SK-N-SH (cell line): ENCODE results near the gene BCAP31. TPM values are rescaled to one million over a fixed set of nuclear protein-coding genes. Genes with fewer than 3 reads are reported as not detected.
A peak's percentile ranks its signal among the peaks of the same experiment; 100 is the strongest.

ENCODE experiments used
- CTCF ChIA-PET: fragments of 300-600, 350-600 bp; formaldehyde crosslinking; extraction: SDS; loops from one replicate; lab custom pipeline; 2021; lab: Yijun Ruan, JAX
- POLR2A ChIA-PET: fragments of 350-600 bp; sonication (Branson Sonifier 250); formaldehyde crosslinking; extraction: SDS; loops from one replicate; lab custom pipeline; 2020; ENCODE audit warnings: antibody characterized with exemption, inconsistent platforms; lab: Yijun Ruan, JAX
- DNase-seq: peaks from one replicate; pipeline ENCODE4 v3.0.0; 2012
- H2AFZ ChIP-seq: fragments of 200-600 bp; sonication (generic); 2 replicates; pipeline ENCODE4 v1.8.1; 2016; ENCODE audit warnings: antibody characterized with exemption, mild to moderate bottlenecking, low read depth
- H3F3A ChIP-seq: fragments of 200-600 bp; sonication (generic); replicated peaks from 2 replicates; pipeline ENCODE3; 2016; ENCODE audit warnings: antibody characterized with exemption, mild to moderate bottlenecking; ENCODE audit not compliant: insufficient read depth
- H3K27ac ChIP-seq, 2 experiments: fragments of 200-500 bp in 1 of 2; fragments of 200-600 bp in 1 of 2; sonication (Bioruptor generic) in 1 of 2; sonication (generic), shearing (Covaris generic) in 1 of 2; 2 replicates each; pipeline versions ENCODE4 v1.5.1 to v1.6.1; 2014 to 2016; ENCODE audit warnings: low read depth in 2 of 2, inconsistent platforms in 1 of 2, low read length in 1 of 2, mild to moderate bottlenecking in 1 of 2, mixed read lengths in 1 of 2
- H3K27me3 ChIP-seq: fragments of 200-600 bp; sonication (generic), shearing (Covaris generic); 2 replicates; pipeline ENCODE4 v1.6.1; 2016; ENCODE audit warnings: mixed run types; ENCODE audit not compliant: insufficient read depth
- H3K36me3 ChIP-seq, 2 experiments: fragments of 200-500 bp in 1 of 2; fragments of 200-600 bp in 1 of 2; sonication (Bioruptor generic) in 1 of 2; sonication (generic) in 1 of 2; replicated peaks in 1 of 2; 2 replicates each; pipeline versions ENCODE3 to v1.5.1; 2014 to 2016; ENCODE audit warnings: low read length in 1 of 2, mild to moderate bottlenecking in 1 of 2; ENCODE audit not compliant: insufficient read depth in 2 of 2, control insufficient read depth in 1 of 2
- H3K4me1 ChIP-seq, 2 experiments: fragments of 200-500 bp in 1 of 2; fragments of 200-600 bp in 1 of 2; sonication (Bioruptor generic) in 1 of 2; sonication (generic), shearing (Covaris generic) in 1 of 2; 2 replicates each; pipeline versions ENCODE4 v1.5.1 to v1.6.1; 2014 to 2016; ENCODE audit warnings: low read depth in 1 of 2, low read length in 1 of 2, mixed run types in 1 of 2; ENCODE audit not compliant: insufficient read depth in 2 of 2, control insufficient read depth in 1 of 2
- H3K4me2 ChIP-seq: fragments of 200-600 bp; sonication (generic), shearing (Covaris generic); 2 replicates; pipeline ENCODE4 v1.6.1; 2017; ENCODE audit warnings: mixed run types
- H3K4me3 ChIP-seq, 2 experiments: fragments of 200-500 bp in 1 of 2; fragments of 200-600 bp in 1 of 2; sonication (Bioruptor generic) in 1 of 2; sonication (generic), shearing (Covaris generic) in 1 of 2; 2 replicates each; pipeline versions ENCODE4 v1.5.1 to v1.8.1; 2014 to 2016; ENCODE audit warnings: low read depth in 2 of 2, inconsistent platforms in 1 of 2, low read length in 1 of 2, mild to moderate bottlenecking in 1 of 2, mixed read lengths in 1 of 2, moderate library complexity in 1 of 2
- H3K79me2 ChIP-seq: fragments of 200-600 bp; sonication (generic); 2 replicates; pipeline ENCODE4 v1.8.1; 2017; ENCODE audit warnings: mild to moderate bottlenecking; ENCODE audit not compliant: insufficient read depth
- H3K9ac ChIP-seq: fragments of 200-600 bp; sonication (generic); 2 replicates; pipeline ENCODE4 v1.6.1; 2017; ENCODE audit warnings: mixed run types
- H3K9me2 ChIP-seq: fragments of 200-600 bp; sonication (generic); 2 replicates; pipeline ENCODE4 v1.6.1; 2017; ENCODE audit warnings: mixed run types
- H3K9me3 ChIP-seq: fragments of 200-600 bp; sonication (generic); 2 replicates; pipeline ENCODE4 v1.6.1; 2017; ENCODE audit warnings: mixed run types, mild to moderate bottlenecking, moderate library complexity
- H4K20me1 ChIP-seq: fragments of 200-600 bp; sonication (generic); 2 replicates; pipeline ENCODE4 v1.6.1; 2017; ENCODE audit warnings: mild to moderate bottlenecking, mixed run types; ENCODE audit not compliant: insufficient read depth
- EZH2phosphoT487 ChIP-seq: fragments of 200-600 bp; sonication (generic); IDR thresholded peaks from 2 replicates; pipeline ENCODE4 v1.6.1; 2017; ENCODE audit warnings: low read depth, mixed run types, mild to moderate bottlenecking, antibody characterized with exemption, moderate library complexity, borderline replicate concordance
- FOSL2 ChIP-seq: IDR thresholded peaks from 2 replicates; pipeline ENCODE4 v1.4.0; 2012; ENCODE audit warnings: low read depth, mild to moderate bottlenecking, moderate library complexity, borderline replicate concordance
- FOXM1 ChIP-seq: IDR thresholded peaks from 2 replicates; pipeline ENCODE4 v1.4.0; 2012; ENCODE audit warnings: low read depth, mild to moderate bottlenecking
- GABPA ChIP-seq: IDR thresholded peaks from 2 replicates; pipeline ENCODE4 v1.4.0; 2012; ENCODE audit warnings: low read depth, mild to moderate bottlenecking
- GATA2 ChIP-seq: sonication (generic); formaldehyde crosslinking; IDR thresholded peaks from 2 replicates; pipeline ENCODE4 v1.5.0; 2020; ENCODE audit warnings: mild to moderate bottlenecking, missing genetic modification reagents
- NFIC ChIP-seq: IDR thresholded peaks from 2 replicates; pipeline ENCODE4 v1.4.0; 2012; ENCODE audit warnings: borderline replicate concordance
- NRF1 ChIP-seq: IDR thresholded peaks from 2 replicates; pipeline ENCODE4 v1.6.1; 2012; ENCODE audit warnings: low read depth, mild to moderate bottlenecking, low read length
- POLR2AphosphoS5 ChIP-seq: IDR thresholded peaks from 2 replicates; pipeline ENCODE4 v1.6.1; 2012; ENCODE audit warnings: low read depth, low read length
- REST ChIP-seq: IDR thresholded peaks from 2 replicates; pipeline ENCODE4 v1.6.1; 2012; ENCODE audit warnings: mild to moderate bottlenecking, low read depth, low read length, moderate library complexity
- SMC3 ChIP-seq: IDR thresholded peaks from 2 replicates; pipeline ENCODE4 v1.6.1; 2012; ENCODE audit warnings: low read depth, low read length, improper control_type of control experiment
- TAF1 ChIP-seq: IDR thresholded peaks from 2 replicates; pipeline ENCODE4 v1.6.1; 2012; ENCODE audit warnings: low read depth, mild to moderate bottlenecking, low read length, moderate library complexity, borderline replicate concordance
- WGBS: methylation state at CpG from one replicate; pipeline ENCODE4 v1.1.6; 2017; ENCODE audit warnings: low lambda C conversion rate; 5-methylcytosine and 5-hydroxymethylcytosine counted together
- polyA plus RNA-seq, 3 experiments: library from polyadenylated mRNA; depleted of rRNA; stranded (reverse); fragments of >200 nt; gene quantifications; 2 replicates each; pipeline ENCODE4 v1.2.3, GENCODE V29; 2012

BCAP31 gene
- polyA plus RNA-seq, 1 of the 3 experiments (the other 2 are of a cell fraction), result 173 TPM

DNA sequence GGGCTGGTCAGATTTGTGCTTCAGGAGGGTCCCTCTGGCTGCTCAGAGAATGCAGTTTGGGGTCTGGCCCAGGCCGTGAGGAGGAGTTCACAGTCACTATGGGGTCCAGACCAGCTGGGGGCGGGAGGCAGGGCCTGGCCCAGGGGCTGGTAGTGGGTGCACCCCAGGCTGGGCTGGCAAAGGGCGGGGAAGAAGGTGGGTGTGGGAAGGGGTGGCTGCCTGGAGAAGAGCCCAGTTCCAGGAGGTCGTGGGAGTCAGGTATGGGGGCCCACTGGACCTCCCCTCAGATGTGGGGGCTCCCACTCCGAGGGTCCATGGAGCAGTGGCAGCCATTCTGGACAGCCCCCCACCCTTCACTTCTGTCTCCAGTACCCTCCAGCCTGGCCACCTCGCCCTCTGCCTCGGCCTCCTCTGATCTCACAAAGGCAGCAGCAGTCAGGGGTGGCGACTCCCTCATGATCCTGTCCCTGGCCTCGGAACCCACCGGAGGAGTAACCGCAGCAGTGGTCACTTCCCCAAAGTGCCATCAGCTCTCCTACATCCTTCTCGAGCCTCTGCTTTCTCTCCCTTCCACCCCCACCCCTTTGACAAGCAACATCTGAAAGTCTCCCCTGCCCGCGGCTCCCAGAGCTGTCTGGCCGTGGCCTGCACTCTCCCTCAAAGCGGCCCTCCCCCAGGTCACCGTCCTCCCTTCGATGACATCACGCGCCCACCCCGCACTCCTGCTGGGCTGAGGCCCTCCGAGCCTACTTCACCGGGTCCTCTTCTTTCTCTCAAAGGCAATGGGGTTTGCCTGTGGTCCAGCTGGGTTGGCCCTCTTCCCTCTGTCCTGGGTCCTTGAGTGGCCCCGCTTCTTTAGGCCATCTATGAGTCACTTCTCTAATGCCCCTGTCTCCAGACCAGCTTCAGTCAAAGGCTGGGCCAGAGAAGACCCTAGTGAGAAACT, 38.2 kb downstream of the BCAP31 start (continued):
- no peak for TF ChIP-seq SMC3
- no peak for TF ChIP-seq FOSL2
- no peak for TF ChIP-seq TAF1

DNA sequence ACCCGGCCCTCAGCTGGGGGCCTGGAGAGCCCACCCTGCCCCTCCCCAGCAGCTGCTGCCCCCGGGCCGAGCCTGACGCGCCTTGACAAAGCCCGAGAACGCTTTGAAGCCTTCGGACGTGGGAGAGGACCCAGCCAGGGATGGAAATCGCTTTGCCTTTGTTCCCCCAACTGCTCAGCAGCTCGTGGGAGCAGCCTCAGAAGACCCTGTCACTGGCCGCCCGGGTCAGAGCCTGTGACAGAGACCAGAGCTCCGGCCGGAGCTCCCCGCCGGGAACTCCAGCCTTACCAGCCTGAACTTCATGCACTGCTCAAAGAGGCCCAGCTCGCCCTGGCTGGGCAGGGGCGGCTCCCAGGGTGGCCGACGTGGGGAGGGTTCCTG, 39.0 kb downstream of the BCAP31 start:
- no peaks in the 10 kb centered on the region for H3K9me3 ChIP-seq
- ChIA-PET POLR2A (interaction anchor here (0.7 to 1.6 kb wide), 2 partner anchors 24 to 131 kb away, joined by 3 to 4 read pairs; no protein-coding TSS in a partner anchor), CTCF (interaction anchor here (1.0 to 4.5 kb wide), 6 partner anchors 17 to 146 kb away, joined by 3 to 33 read pairs (median 8); no protein-coding TSS in a partner anchor)
- peaks cover 7% of the 10 kb centered on the region; the same call in 1 of the 2 replicates for H4K20me1 ChIP-seq
- TF ChIP-seq FOXM1 (no peak), GABPA (no peak), NFIC (no peak), EZH2phosphoT487 (no peak), POLR2AphosphoS5 (no peak), NRF1 (no peak), REST (no peak), GATA2 (CRISPR knock-in tag) (no peak)
- H3K4me1 ChIP-seq, result peaks cover 0 to 24% of the 10 kb centered on the region in 2 experiments; a peak in 1 of 4 replicates
- H3K27me3 ChIP-seq, result peaks cover 7% of the 10 kb centered on the region; the same call in 1 of the 2 replicates
- 20% methylated on average over 2 of the region's 21 CpGs for WGBS
- H3F3A ChIP-seq, result no peaks in the 10 kb centered on the region
- DNase-seq, result peak; percentile 74
- no peak overlapping the region for H3K4me3 ChIP-seq
- peak overlapping the region in 1 of 2 experiments; percentile 43; a peak in 1 of 4 replicates for H3K27ac ChIP-seq
- H2AFZ ChIP-seq, result no peak overlapping the region
- no peak overlapping the region for H3K4me2 ChIP-seq
- H3K9me2 ChIP-seq, result no peaks in the 10 kb centered on the region
- no peak overlapping the region for H3K9ac ChIP-seq
- H3K79me2 ChIP-seq, result peaks cover 8% of the 10 kb centered on the region
- no peaks in the 10 kb centered on the region for H3K36me3 ChIP-seq
